ENCODE measurements around the gene MRPL19. TPM values are rescaled to one million over a fixed set of nuclear protein-coding genes. Genes with fewer than 3 reads are reported as not detected.

MRPL19 gene
- polyA plus RNA-seq, 1 experiment: 13.9 TPM

DNA sequence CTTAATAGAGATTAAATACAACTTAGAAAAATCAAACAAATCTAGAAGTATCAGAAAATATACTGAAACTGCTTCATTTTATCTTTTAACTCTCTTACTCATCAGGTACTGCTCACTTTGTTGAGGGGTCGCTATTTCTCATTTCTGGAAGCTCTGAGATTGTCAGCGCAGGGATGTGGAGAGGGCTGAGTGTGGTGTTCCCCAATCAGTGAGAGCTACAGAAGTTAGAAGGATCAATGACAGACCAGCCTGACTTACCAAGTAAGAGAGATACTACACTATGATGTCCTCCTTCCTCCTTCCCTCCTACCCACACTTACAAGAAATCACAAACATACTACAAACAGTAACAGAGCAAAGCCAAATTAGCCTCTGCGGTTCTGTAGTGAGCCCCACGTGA lies 56.0 kb downstream of the MRPL19 start:
- Histone ChIP-seq H3K27me3 (ENCODE audit: control insufficient read depth, insufficient read depth, low read length) (no peaks in the 10 kb centered on the region), H3K4me3 (ENCODE audit: low read depth, low read length) (no peak overlapping the region), H3K36me3 (ENCODE audit: control insufficient read depth, insufficient read depth, low read length) (peaks cover 5% of the 10 kb centered on the region)
- CTCF ChIA-PET: interaction anchor here (0.7 kb wide), 1 partner anchor 53 kb away, joined by 3 read pairs; no protein-coding TSS in a partner anchor
- DNase-seq (ENCODE audit: low read depth): no peak
- POLR2A ChIA-PET: no interaction called here
- TF ChIP-seq, protein P1, sequence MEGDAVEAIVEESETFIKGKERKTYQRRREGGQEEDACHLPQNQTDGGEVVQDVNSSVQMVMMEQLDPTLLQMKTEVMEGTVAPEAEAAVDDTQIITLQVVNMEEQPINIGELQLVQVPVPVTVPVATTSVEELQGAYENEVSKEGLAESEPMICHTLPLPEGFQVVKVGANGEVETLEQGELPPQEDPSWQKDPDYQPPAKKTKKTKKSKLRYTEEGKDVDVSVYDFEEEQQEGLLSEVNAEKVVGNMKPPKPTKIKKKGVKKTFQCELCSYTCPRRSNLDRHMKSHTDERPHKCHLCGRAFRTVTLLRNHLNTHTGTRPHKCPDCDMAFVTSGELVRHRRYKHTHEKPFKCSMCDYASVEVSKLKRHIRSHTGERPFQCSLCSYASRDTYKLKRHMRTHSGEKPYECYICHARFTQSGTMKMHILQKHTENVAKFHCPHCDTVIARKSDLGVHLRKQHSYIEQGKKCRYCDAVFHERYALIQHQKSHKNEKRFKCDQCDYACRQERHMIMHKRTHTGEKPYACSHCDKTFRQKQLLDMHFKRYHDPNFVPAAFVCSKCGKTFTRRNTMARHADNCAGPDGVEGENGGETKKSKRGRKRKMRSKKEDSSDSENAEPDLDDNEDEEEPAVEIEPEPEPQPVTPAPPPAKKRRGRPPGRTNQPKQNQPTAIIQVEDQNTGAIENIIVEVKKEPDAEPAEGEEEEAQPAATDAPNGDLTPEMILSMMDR (IDR thresholded peaks at IDR 0.05; ENCODE audit: insufficient read depth, low read depth, low read length): no peak

DNA sequence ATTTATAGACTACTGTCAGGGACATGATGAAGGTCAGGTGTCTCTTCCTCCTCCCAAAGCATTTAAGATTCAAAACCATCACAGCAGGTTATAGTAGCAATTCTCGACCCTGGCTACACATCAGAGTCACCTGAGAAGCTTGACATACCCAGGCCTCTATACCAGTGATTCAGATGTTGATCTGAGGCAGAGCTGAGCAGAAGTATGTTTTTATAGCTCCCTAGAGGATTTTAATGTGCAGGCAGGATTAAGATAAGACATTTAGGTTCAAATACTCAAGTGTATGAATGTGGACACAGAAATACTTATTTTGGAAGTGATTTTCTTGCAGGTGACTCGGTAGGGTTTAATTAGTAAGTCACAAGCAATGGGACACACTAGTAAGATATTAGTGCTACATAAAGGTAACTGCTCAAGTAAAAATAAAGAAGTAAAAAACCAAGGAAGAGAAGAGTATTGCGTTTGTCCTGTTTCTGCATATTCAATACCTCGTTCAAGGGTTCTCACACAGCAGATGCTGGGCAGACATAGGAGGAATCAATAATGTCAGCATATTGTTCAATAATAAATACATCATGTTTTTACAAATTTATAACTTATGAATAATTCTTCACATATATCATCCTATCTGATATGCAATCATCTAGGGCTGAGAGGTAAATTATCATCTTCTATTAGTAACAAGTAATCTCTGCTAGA lies 57.2 kb downstream of the MRPL19 start:
- POLR2A ChIA-PET: no interaction called here
- DNase-seq (ENCODE audit: low read depth): no peak
- Histone ChIP-seq H3K27me3 (ENCODE audit: control insufficient read depth, insufficient read depth, low read length) (no peaks in the 10 kb centered on the region), H3K36me3 (ENCODE audit: control insufficient read depth, insufficient read depth, low read length) (peaks cover 5% of the 10 kb centered on the region), H3K4me3 (ENCODE audit: low read depth, low read length) (no peak overlapping the region)
- CTCF ChIA-PET: interaction anchor here (0.7 kb wide), 1 partner anchor 54 kb away, joined by 3 read pairs; no protein-coding TSS in a partner anchor
- TF ChIP-seq, protein P1 (IDR thresholded peaks at IDR 0.05; ENCODE audit: insufficient read depth, low read depth, low read length): no peak

DNA sequence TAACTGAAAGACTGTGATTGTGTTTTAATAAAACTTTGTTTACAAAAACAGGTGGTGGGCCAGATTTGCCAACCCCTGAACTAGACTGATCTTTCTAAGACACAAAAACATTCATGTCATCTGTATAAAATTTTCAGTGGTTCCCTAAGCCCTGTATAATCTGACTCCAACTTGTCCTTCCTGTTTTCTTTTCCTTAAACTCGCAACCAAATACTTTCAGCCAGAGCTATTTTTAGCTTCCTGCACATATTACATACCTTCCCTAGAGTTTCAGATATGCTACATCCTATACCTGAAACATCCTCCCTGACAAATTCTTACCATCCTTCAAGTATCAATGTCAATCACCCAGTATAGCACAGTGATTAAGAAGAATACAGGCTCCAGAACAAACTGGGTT lies 59.3 kb downstream of the MRPL19 start:
- peaks cover 5% of the 10 kb centered on the region for H3K36me3 ChIP-seq (ENCODE audit: control insufficient read depth, insufficient read depth, low read length)
- TF ChIP-seq, protein P1 (IDR thresholded peaks at IDR 0.05; ENCODE audit: insufficient read depth, low read depth, low read length): no peak
- no peak overlapping the region for H3K4me3 ChIP-seq (ENCODE audit: low read depth, low read length)
- ChIA-PET CTCF (no interaction called here), POLR2A (no interaction called here)
- H3K27me3 ChIP-seq (ENCODE audit: control insufficient read depth, insufficient read depth, low read length): no peaks in the 10 kb centered on the region
- no peak for DNase-seq (ENCODE audit: low read depth)

DNA sequence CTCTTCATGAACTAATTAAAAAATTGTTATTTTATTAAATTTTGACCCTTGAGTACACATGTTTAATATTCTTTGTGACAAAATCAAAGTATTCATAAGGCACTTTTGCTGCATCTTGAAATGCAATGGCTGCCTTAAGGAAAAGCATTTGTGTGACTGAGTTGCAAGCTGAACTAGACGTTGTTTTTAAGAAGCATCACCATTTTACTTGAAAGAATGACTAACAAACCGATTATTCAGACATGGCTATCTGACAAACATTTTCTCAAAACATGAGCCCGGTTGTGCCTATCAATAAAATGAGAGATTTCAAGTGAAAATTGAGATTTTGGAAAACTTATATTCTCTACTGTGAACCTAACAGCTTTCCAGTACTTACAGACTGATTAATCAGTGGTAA lies 61.3 kb downstream of the MRPL19 start:
- H3K36me3 ChIP-seq (ENCODE audit: control insufficient read depth, insufficient read depth, low read length): peaks cover 4% of the 10 kb centered on the region
- TF ChIP-seq, protein P1 (IDR thresholded peaks at IDR 0.05; ENCODE audit: insufficient read depth, low read depth, low read length): no peak
- no peak for DNase-seq (ENCODE audit: low read depth)
- H3K27me3 ChIP-seq (ENCODE audit: control insufficient read depth, insufficient read depth, low read length): no peaks in the 10 kb centered on the region
- ChIA-PET POLR2A (no interaction called here), CTCF (interaction anchor here (0.6 kb wide), 1 partner anchor 21 kb away, joined by 4 read pairs; no protein-coding TSS in a partner anchor)
- no peak overlapping the region for H3K4me3 ChIP-seq (ENCODE audit: low read depth, low read length)

DNA sequence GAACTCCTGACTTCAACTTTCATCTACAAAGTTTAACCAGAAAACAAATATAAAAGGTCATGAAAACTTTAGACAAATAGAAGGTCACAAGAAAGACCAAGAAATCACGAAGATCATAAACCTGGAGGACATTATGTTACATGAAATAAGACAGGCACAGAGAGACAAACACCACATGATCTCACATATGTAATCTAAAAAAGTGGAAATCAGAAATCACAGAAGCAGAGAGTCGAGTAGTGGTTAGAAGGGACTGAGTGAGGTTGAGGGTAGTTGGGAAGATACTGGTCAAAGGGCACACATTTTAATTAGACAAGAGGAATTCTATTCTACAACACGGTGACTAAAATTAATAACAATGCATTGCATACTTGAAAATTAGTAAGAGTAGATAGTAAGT lies 62.7 kb downstream of the MRPL19 start:
- ChIA-PET POLR2A (no interaction called here), CTCF (no interaction called here)
- TF ChIP-seq, protein P1 (IDR thresholded peaks at IDR 0.05; ENCODE audit: insufficient read depth, low read depth, low read length): no peak

More for the DNA sequence above, 62.7 kb downstream of the MRPL19 start:
- Histone ChIP-seq H3K4me3 (ENCODE audit: low read depth, low read length) (peak overlapping the region; percentile 52), H3K27me3 (ENCODE audit: control insufficient read depth, insufficient read depth, low read length) (no peaks in the 10 kb centered on the region), H3K36me3 (ENCODE audit: control insufficient read depth, insufficient read depth, low read length) (peaks cover 3% of the 10 kb centered on the region)
- DNase-seq (ENCODE audit: low read depth): no peak
